Erythroblast (primary cell): ENCODE measurements around the gene CCM2L.

Experiments used
- GATA1 ChIP-seq: IDR thresholded peaks from 2 replicates; pipeline ENCODE4 v1.6.1; 2011; ENCODE audit warnings: low read depth, mild to moderate bottlenecking, control low read depth, low read length, moderate library complexity
- POLR2A ChIP-seq: IDR thresholded peaks from 2 replicates; pipeline ENCODE4 v1.6.1; 2011; ENCODE audit warnings: mild to moderate bottlenecking, low read length

DNA sequence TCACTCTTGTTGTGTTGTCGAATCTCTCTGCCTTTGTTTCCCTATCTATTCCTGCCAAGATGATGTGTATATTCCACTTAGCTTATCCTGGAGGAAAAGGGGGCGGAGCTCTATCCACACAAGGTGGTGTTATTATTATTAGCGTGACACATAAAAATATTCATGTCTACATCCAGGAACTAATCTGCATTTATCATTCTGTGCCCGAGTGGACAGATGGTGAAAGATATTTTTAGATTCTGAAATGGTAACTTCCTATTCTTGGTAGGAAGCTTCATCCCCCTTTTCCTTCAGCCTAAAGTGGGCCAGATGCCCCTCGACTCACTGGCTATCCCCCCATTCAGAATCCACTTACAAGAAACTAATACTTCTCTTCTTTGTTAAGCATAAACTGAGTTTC, 40.2 kb upstream of the CCM2L start:
- TF ChIP-seq POLR2A, result no peak
- no peak for TF ChIP-seq GATA1
